Stimulated activated CD8-positive, alpha-beta memory T cell treated with anti-CD3 and anti-CD28 coated beads, Interleukin-15, amount 100 ng/mL, for 24 hours (primary cell): ENCODE results near the gene ESAM.

Experiments used
- DNase-seq: peaks from one replicate; pipeline ENCODE4 v3.0.0-alpha.2; 2020; ENCODE audit warnings: low read depth

Gene ESAM

GRCh38 chr11:124732230-124732629 lies 29.9 kb downstream of the ESAM start:
- DNase-seq = no peak

GRCh38 chr11:124729571-124729970 lies 32.5 kb downstream of the ESAM start:
- no peak for DNase-seq

GRCh38 chr11:124728134-124728533 lies 34.0 kb downstream of the ESAM start:
- DNase-seq = no peak

- DNase-seq = no peak
Observed at GRCh38 chr11:124727474-124727873, 34.6 kb downstream of the ESAM start.

GRCh38 chr11:124725719-124726105 lies 36.4 kb downstream of the ESAM start:
- DNase-seq = no peak

GRCh38 chr11:124724979-124725718 lies 36.9 kb downstream of the ESAM start:
- no peak for DNase-seq

GRCh38 chr11:124722176-124722575 lies 39.9 kb downstream of the ESAM start:
- no peak for DNase-seq

- DNase-seq = no peak
Observed at GRCh38 chr11:124719534-124719933, 42.6 kb downstream of the ESAM start.

GRCh38 chr11:124718801-124719200 lies 43.3 kb downstream of the ESAM start:
- no peak for DNase-seq

- DNase-seq = no peak
Observed at GRCh38 chr11:124717786-124718651, 44.1 kb downstream of the ESAM start.

- no peak for DNase-seq
Observed at GRCh38 chr11:124717421-124717785, 44.7 kb downstream of the ESAM start.

GRCh38 chr11:124716591-124716990 lies 45.5 kb downstream of the ESAM start:
- no peak for DNase-seq

- no peak for DNase-seq
Observed at GRCh38 chr11:124712392-124712791, 49.7 kb downstream of the ESAM start.

GRCh38 chr11:124707829-124708228 lies 54.3 kb downstream of the ESAM start:
- no peak for DNase-seq
